Stimulated activated CD4-positive, alpha-beta T cell treated with anti-CD3 and anti-CD28 coated beads, Interleukin-12 subunit alpha, Interleukin-12 subunit beta, amount 100 ng/mL, for 48 hours (primary cell): ENCODE measurements around the gene CCDC18.

Source experiments
- DNase-seq, 3 donors: peaks; one replicate each; pipeline ENCODE4 v3.0.0-alpha.2; 2020; ENCODE audit warnings: low read depth in 2 of 3, low spot score in 1 of 3

The CCDC18 gene

GRCh38 chr1:93304716-93305138 is 124.2 kb downstream of the CCDC18 start:
- DNase-seq = peak in 2 of 3 donors; percentile 19 to 38

- no peak for DNase-seq
Observed at GRCh38 chr1:93306920-93307319, 126.4 kb downstream of the CCDC18 start.

GRCh38 chr1:93313026-93313425 is 132.5 kb downstream of the CCDC18 start:
- no peak for DNase-seq

- no peak for DNase-seq
Observed at GRCh38 chr1:93317207-93317606, 136.7 kb downstream of the CCDC18 start.

- DNase-seq = no peak
Observed at GRCh38 chr1:93317943-93318342, 137.4 kb downstream of the CCDC18 start.

GRCh38 chr1:93321720-93322119 is 141.2 kb downstream of the CCDC18 start:
- DNase-seq = no peak

GRCh38 chr1:93322349-93322748 is 141.8 kb downstream of the CCDC18 start:
- DNase-seq = no peak

GRCh38 chr1:93323185-93323820 is 142.8 kb downstream of the CCDC18 start:
- no peak for DNase-seq

- DNase-seq = no peak
Observed at GRCh38 chr1:93324486-93325464, 144.3 kb downstream of the CCDC18 start.
